ENCODE measurements around the gene KCTD1. TPM values are rescaled to one million over a fixed set of nuclear protein-coding genes. Genes with fewer than 3 reads are reported as not detected.

The KCTD1 gene
- total RNA-seq, 2 donors from 2014 or later, result 13.3 to 13.6 TPM

DNA sequence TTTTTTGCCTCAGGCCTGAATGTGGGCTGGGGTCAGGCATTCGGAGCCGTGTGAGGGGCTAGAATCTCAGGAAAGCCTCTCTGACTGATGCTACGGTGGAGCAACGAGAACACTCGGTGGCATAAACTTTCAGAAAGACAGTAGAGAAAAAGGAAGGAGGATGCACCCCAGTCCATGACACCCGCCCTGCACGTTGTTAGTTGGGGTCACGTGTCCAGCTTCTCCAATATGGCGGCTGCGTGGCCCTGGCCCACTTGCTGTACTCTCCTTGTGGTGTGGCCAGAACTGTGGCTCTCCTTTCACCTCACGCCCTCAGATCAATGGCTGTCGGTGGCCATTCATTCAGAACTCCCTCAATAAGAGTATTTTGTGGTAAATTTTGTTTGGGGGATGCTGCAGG, 131.2 kb downstream of the KCTD1 start:
- DNase-seq, result no peak
- TF ChIP-seq, protein P1, sequence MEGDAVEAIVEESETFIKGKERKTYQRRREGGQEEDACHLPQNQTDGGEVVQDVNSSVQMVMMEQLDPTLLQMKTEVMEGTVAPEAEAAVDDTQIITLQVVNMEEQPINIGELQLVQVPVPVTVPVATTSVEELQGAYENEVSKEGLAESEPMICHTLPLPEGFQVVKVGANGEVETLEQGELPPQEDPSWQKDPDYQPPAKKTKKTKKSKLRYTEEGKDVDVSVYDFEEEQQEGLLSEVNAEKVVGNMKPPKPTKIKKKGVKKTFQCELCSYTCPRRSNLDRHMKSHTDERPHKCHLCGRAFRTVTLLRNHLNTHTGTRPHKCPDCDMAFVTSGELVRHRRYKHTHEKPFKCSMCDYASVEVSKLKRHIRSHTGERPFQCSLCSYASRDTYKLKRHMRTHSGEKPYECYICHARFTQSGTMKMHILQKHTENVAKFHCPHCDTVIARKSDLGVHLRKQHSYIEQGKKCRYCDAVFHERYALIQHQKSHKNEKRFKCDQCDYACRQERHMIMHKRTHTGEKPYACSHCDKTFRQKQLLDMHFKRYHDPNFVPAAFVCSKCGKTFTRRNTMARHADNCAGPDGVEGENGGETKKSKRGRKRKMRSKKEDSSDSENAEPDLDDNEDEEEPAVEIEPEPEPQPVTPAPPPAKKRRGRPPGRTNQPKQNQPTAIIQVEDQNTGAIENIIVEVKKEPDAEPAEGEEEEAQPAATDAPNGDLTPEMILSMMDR (IDR thresholded peaks at IDR 0.05), result no peak
- no peaks in the 10 kb centered on the region for H3K27me3 ChIP-seq
- no peaks in the 10 kb centered on the region for H3K36me3 ChIP-seq
- H3K4me1 ChIP-seq, result no peaks in the 10 kb centered on the region
- H3K4me3 ChIP-seq, result no peak overlapping the region
- H3K27ac ChIP-seq, result no peak overlapping the region
- H3K9ac ChIP-seq (ENCODE audit: low read depth in 2 of 2, low read length in 2 of 2), result no peak overlapping the region
- intact Hi-C loops (cut with DNase I), result no loop called here
- H3K9me3 ChIP-seq, result no peaks in the 10 kb centered on the region

DNA sequence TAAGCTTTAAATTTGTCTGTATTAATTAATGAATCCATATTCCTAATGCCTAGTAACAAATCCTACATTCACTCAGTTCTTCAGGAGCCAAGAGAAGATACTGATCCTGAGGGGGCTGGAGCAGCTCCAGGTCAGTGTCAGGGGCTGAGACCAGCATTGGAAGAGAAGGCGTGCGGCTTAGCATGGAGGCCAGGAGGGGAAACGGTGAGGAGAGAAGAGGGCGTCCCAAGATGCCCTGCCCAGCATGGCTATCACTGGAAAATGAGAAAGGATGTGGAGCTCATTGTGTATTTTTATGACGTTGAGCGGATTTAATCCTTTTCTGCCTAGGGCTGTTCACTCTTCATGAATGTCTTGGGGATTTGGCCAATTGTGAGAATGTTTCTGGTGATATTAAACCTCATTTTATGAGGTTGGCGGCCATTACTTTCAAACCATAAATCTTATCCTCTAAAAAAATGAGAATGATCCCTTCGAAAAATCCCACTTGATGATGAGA, 131.7 kb downstream of the KCTD1 start:
- no peak overlapping the region for H3K27ac ChIP-seq
- no peaks in the 10 kb centered on the region for H3K36me3 ChIP-seq
- H3K4me1 ChIP-seq, result no peaks in the 10 kb centered on the region
- H3K27me3 ChIP-seq, result no peaks in the 10 kb centered on the region
- H3K9me3 ChIP-seq, result no peaks in the 10 kb centered on the region
- TF ChIP-seq, protein P1 (IDR thresholded peaks at IDR 0.05), result no peak
- H3K4me3 ChIP-seq, result no peak overlapping the region
- DNase-seq, result no peak
- no peak overlapping the region for H3K9ac ChIP-seq (ENCODE audit: low read depth in 2 of 2, low read length in 2 of 2)
- intact Hi-C loops (cut with DNase I), result no loop called here

DNA sequence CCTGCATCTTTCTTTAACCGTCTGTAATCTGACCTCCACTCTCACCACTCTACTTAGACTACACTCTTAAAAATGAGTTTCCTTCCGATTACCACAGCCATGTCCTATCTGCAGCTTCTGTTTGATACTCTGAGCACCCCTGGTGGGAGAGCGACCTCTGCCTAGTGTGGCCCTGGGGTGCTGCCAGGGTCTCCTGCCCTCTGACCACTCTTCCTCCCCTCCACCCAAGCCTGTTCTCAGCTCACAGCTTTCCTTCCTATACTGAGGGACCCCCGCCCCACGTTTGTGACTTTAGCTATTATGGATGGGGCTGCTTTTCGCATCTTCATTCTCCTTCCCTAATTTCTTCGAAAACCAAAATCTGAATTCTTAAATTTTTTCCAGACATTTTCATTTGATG, 132.7 kb downstream of the KCTD1 start:
- no peak for DNase-seq
- Histone ChIP-seq H3K9me3 (no peaks in the 10 kb centered on the region), H3K4me3 (no peak overlapping the region), H3K4me1 (no peaks in the 10 kb centered on the region), H3K27me3 (no peaks in the 10 kb centered on the region), H3K9ac (ENCODE audit: low read depth in 2 of 2, low read length in 2 of 2) (no peak overlapping the region), H3K27ac (no peak overlapping the region), H3K36me3 (no peaks in the 10 kb centered on the region)
- TF ChIP-seq, protein P1 (IDR thresholded peaks at IDR 0.05), result no peak
- intact Hi-C loops (cut with DNase I), result no loop called here

DNA sequence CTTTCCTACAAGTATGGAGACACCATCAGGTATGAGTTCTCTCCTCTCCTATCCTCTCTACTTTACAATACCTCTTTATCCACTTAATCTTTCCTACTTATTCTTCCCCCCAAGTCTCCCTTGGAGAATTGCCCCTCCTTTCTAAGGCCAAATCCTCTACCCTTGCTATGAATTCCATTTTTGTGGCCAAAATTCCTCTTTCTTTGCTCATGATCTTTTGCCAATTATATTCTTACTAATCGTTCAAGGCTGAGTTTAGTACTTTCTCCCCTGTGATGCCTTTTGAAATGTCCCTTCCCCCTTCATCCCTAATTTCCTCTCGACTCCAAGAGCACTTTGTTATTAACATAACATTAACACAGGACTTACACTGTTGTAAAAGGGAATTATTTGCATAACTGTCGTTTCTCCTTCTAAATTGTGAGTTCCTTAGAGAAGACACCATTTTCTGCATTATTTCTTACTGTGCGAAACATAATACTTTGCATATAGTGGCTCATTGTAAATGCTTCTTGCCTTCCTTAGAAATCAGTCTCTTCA, 133.4 kb downstream of the KCTD1 start:
- intact Hi-C loops (cut with DNase I), result no loop called here
- no peaks in the 10 kb centered on the region for H3K9me3 ChIP-seq
- H3K4me1 ChIP-seq, result no peaks in the 10 kb centered on the region
- H3K27ac ChIP-seq, result no peak overlapping the region
- DNase-seq, result no peak
- no peaks in the 10 kb centered on the region for H3K27me3 ChIP-seq
- H3K9ac ChIP-seq (ENCODE audit: low read depth in 2 of 2, low read length in 2 of 2), result no peak overlapping the region
- no peak overlapping the region for H3K4me3 ChIP-seq
- TF ChIP-seq, protein P1 (IDR thresholded peaks at IDR 0.05), result no peak
- no peaks in the 10 kb centered on the region for H3K36me3 ChIP-seq

DNA sequence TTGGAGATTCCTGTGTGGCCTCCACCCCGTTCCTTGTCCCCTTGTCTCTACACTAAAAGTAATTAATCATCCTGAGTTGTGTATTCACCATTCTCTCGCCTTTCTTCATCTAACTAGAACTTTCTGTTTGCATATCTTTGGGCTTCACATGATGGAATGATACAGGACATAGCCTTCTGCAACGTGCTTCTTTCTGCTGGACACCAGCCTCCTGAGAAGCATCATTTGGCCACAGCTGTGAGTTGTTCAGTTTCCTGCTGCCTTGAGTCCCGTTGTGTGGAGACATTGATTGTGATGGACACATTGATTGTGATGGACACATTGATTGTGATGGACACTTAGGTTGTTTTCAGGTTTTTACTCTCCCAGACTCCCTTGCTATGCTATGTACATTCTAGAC, 139.3 kb downstream of the KCTD1 start:
- no peak for DNase-seq
- Histone ChIP-seq H3K27me3 (no peaks in the 10 kb centered on the region), H3K27ac (no peak overlapping the region), H3K4me3 (no peak overlapping the region), H3K9ac (ENCODE audit: low read depth in 2 of 2, low read length in 2 of 2) (no peak overlapping the region), H3K4me1 (no peaks in the 10 kb centered on the region), H3K36me3 (no peaks in the 10 kb centered on the region), H3K9me3 (no peaks in the 10 kb centered on the region)
- intact Hi-C loops (cut with DNase I), result no loop called here
- TF ChIP-seq, protein P1 (IDR thresholded peaks at IDR 0.05), result no peak
